Sigmoid colon (tissue), 7 donors: Measurements from ENCODE around the gene SFMBT2. TPM values are rescaled to one million over a fixed set of nuclear protein-coding genes. Genes with fewer than 3 reads are reported as not detected.

Experiments used
- DNase-seq: peaks from one replicate; pipeline ENCODE4 v3.0.0-alpha.2; 2019
- H3K27ac ChIP-seq, 4 donors: fragments of 200-600 bp; sonication (generic); one replicate each; pipeline ENCODE4 v1.5.1; 2016 to 2019; ENCODE audit warnings: mild to moderate bottlenecking in 1 of 4
- H3K27me3 ChIP-seq, 3 donors: fragments of 200-600 bp; sonication (generic); one replicate each; pipeline ENCODE4 v1.5.1; 2019; ENCODE audit warnings: mild to moderate bottlenecking in 1 of 3
- H3K36me3 ChIP-seq, 4 donors: fragments of 200-600 bp; sonication (generic); one replicate each; pipeline ENCODE4 v1.5.1; 2016 to 2019
- H3K4me1 ChIP-seq, 4 donors: fragments of 200-600 bp; sonication (generic); one replicate each; pipeline ENCODE4 v1.5.1; 2017 to 2019
- H3K4me3 ChIP-seq, 4 donors: fragments of 200-600 bp; sonication (generic); one replicate each; pipeline ENCODE4 v1.5.1; 2017 to 2019; ENCODE audit warnings: mild to moderate bottlenecking in 2 of 4, moderate library complexity in 1 of 4
- H3K9me3 ChIP-seq, 4 donors: fragments of 200-600 bp in 3 of 4; sonication (generic) in 3 of 4; one replicate each; pipeline versions ENCODE4 v1.5.1 to v1.6.1; 2013 to 2019
- EP300 ChIP-seq, 4 donors: sonication (generic); formaldehyde crosslinking; IDR thresholded peaks; one replicate each; pipeline ENCODE4 v1.6.1; 2017; ENCODE audit warnings: antibody characterized with exemption in 4 of 4
- POLR2A ChIP-seq, 2 donors: fragments of 450-650 bp; IDR thresholded peaks; one replicate each; pipeline ENCODE4 v1.6.1; 2016; ENCODE audit warnings: antibody characterized with exemption in 2 of 2, mild to moderate bottlenecking in 2 of 2, moderate library complexity in 2 of 2
- POLR2AphosphoS5 ChIP-seq, 4 donors: sonication (generic); formaldehyde crosslinking; IDR thresholded peaks; one replicate each; pipeline ENCODE4 v1.6.1; 2017; ENCODE audit warnings: antibody characterized with exemption in 4 of 4
- WGBS, 2 donors: extraction: QIAGEN DNeasy Blood & Tissue Kit; methylation state at CpG; one replicate each; pipeline ENCODE4 v1.1.7; 2013; 5-methylcytosine and 5-hydroxymethylcytosine counted together
- intact Hi-C: fragments of 100-400 bp; cut with DNase I; formaldehyde crosslinking; loops from one replicate; pipeline ENCODE4 v1.15.1; 2023
- polyA plus RNA-seq, 3 donors: library from polyadenylated mRNA; stranded (reverse); fragments of 200-250 nt; gene quantifications; one replicate each; pipeline ENCODE4 v1.2.3, GENCODE V29; 2013
- total RNA-seq, 4 donors: library from RNA; depleted of rRNA; stranded (reverse); fragments of >200 nt; gene quantifications; one replicate each; pipeline ENCODE4 v1.1.0, GENCODE V29; 2016
- TF ChIP-seq, protein P1 (sequence below), 4 experiments: fragments of 450-650 bp in 3 of 4; fragments of 200-600 bp in 1 of 4; IDR thresholded peaks; one replicate each; pipeline ENCODE4 v1.5.1; 2016 to 2019; ENCODE audit warnings: antibody characterized with exemption in 4 of 4, mild to moderate bottlenecking in 3 of 4, moderate library complexity in 2 of 4
- donor health status: healthy with polysubstance abuse.
- donor health status: Bipolar disorder and iron deficiency.
- donor health status: healthy.

Gene SFMBT2
- total and polyA plus RNA-seq, 7 donors, result 0.60 to 6.4 (median 4.2) TPM

DNA sequence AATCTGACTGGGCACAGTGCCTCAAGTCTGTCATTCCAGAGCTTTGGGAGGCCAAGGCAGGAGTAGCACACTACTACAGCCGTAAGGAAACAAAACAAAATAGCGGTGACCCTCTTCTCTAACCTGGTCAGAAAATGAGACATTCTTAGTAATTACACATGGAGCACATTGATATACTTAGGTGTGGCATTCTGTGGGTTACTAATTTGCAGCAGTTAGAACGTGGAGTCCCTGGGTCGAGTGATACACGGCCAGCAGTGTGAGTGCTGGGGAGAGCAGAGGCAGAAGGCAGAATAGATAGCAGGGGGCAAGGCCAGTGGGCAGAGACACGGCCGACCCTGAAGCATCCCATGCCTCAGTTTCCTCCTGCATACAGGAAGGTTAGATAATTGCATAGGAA, 28.9 kb upstream of the SFMBT2 start:
- TF ChIP-seq POLR2A (IDR thresholded peaks at IDR 0.05), result no peak
- H3K36me3 ChIP-seq, result no peaks in the 10 kb centered on the region
- peaks cover 0 to 59% (median 21%) of the 10 kb centered on the region in 3 donors for H3K27me3 ChIP-seq
- WGBS, 2 donors, result 74 to 82% methylated on average over 7 of the region's 7 CpGs
- no peak overlapping the region for H3K27ac ChIP-seq
- no peak for DNase-seq
- no peak overlapping the region for H3K4me3 ChIP-seq
- H3K9me3 ChIP-seq, result no peaks in the 10 kb centered on the region
- intact Hi-C loops, result no loop called here
- H3K4me1 ChIP-seq, result peaks cover 0 to 13% (median 9%) of the 10 kb centered on the region in 4 donors

DNA sequence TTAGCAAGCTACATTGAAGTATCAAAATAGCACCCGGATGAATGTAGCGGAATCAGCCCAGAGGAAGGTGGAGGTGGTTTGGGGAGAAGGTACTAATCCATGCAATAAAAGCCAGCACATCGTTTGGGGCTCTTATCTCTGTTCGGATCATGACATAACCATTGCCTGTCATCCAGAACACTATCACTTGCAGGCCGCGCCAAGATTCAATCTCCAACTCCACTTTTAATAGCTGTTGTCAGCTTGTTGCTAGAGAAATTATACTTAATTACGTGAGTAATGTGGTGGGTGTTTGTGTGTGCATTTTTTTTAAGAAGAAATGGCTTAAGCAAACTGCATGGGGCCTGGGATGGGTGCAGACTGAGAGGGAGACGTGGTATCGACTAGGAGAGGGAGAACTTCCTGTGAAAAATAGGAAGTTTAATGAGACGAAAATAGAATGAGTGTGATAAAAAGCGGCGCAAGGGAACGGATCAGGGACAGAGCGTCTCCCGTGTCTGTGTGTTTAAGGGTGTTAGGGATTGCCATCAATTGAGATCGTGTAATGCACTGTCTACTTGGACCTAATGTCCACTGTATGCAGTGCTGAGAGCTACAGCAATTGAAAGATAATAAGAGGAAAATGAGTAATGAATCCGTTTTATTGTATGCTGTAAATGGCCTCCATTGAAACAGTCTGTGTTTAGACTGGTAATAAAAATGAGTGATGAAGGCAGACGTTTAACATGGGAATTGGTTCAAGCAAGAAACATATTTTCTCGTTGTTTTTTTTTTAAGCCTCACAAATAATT, 27.6 kb upstream of the SFMBT2 start:
- intact Hi-C loops, result no loop called here
- Histone ChIP-seq H3K4me1 (peaks cover 0 to 16% (median 11%) of the 10 kb centered on the region in 4 donors), H3K27ac (no peak overlapping the region), H3K4me3 (no peak overlapping the region), H3K27me3 (peaks cover 0 to 65% (median 21%) of the 10 kb centered on the region in 3 donors), H3K9me3 (no peaks in the 10 kb centered on the region), H3K36me3 (no peaks in the 10 kb centered on the region)
- WGBS, 2 donors, result 26 to 42% methylated on average over 19 of the region's 19 CpGs
- no peak for TF ChIP-seq POLR2A (IDR thresholded peaks at IDR 0.05)
- no peak for TF ChIP-seq EP300 (IDR thresholded peaks at IDR 0.05)
- no peak for TF ChIP-seq POLR2AphosphoS5 (IDR thresholded peaks at IDR 0.05)
- TF ChIP-seq, protein P1, sequence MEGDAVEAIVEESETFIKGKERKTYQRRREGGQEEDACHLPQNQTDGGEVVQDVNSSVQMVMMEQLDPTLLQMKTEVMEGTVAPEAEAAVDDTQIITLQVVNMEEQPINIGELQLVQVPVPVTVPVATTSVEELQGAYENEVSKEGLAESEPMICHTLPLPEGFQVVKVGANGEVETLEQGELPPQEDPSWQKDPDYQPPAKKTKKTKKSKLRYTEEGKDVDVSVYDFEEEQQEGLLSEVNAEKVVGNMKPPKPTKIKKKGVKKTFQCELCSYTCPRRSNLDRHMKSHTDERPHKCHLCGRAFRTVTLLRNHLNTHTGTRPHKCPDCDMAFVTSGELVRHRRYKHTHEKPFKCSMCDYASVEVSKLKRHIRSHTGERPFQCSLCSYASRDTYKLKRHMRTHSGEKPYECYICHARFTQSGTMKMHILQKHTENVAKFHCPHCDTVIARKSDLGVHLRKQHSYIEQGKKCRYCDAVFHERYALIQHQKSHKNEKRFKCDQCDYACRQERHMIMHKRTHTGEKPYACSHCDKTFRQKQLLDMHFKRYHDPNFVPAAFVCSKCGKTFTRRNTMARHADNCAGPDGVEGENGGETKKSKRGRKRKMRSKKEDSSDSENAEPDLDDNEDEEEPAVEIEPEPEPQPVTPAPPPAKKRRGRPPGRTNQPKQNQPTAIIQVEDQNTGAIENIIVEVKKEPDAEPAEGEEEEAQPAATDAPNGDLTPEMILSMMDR (IDR thresholded peaks at IDR 0.05), result no peak
- no peak for DNase-seq

DNA sequence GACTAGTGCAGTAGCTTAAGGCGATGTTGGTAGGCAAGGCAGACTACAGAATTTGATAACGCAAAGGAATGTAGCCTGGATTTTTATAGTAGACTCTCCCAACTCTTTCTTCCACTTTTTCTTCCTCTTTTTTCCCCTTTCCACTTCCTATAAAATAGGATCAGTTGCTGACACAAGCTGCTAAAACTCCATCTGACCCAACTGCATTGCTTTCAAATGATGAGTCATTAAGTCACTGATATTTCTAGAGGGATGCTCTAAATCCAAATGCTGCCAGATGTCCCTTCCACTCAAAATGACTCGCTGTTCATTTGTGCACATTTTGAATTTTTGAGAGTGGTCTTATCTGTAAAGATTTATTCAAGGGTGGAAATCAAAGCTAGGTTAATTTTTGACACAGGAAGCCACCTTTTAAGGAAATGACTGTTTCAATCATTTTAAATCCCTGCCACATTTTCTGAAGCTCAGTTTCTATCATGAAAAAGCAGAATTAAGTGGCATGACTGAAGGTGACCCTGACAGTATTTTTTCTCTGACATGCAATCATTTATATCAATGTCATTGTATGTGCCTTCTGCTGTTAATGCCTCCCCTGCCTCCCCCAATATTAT, 25.8 kb upstream of the SFMBT2 start:
- 80 to 91% methylated on average over 3 of the region's 3 CpGs for WGBS, 2 donors
- Histone ChIP-seq H3K9me3 (no peaks in the 10 kb centered on the region), H3K4me3 (no peak overlapping the region), H3K4me1 (peaks cover 0 to 24% (median 13%) of the 10 kb centered on the region in 4 donors), H3K27me3 (peaks cover 0 to 63% (median 21%) of the 10 kb centered on the region in 3 donors), H3K27ac (no peak overlapping the region), H3K36me3 (no peaks in the 10 kb centered on the region)
- TF ChIP-seq EP300 (IDR thresholded peaks at IDR 0.05) (no peak), POLR2A (IDR thresholded peaks at IDR 0.05) (no peak), POLR2AphosphoS5 (IDR thresholded peaks at IDR 0.05) (no peak)
- TF ChIP-seq, protein P1 (IDR thresholded peaks at IDR 0.05), result no peak
- no peak for DNase-seq
- intact Hi-C loops, result no loop called here

DNA sequence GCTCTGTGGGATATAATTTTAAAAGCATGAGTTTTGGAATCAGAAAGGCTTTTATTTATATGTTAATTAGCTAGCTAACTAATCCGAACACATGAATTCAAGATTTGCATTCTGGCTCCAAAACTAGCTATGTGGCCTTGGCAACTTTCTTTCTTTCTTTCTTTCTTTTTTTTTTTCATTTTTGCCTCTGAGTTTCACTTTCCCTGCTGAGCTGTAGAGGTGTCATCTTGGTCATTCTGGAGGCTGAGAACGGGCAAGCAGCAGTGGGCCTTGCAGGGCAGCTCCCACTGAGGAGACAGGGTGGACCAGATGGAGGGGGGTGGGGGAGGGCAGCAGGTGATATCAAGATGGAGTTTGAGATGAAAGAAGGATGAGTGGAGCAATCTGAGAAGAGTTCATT, 24.8 kb upstream of the SFMBT2 start:
- DNase-seq, result no peak
- Histone ChIP-seq H3K9me3 (no peaks in the 10 kb centered on the region), H3K27me3 (peaks cover 0 to 62% (median 13%) of the 10 kb centered on the region in 3 donors), H3K4me1 (peaks cover 0 to 24% (median 13%) of the 10 kb centered on the region in 4 donors), H3K36me3 (no peaks in the 10 kb centered on the region), H3K27ac (no peak overlapping the region), H3K4me3 (no peak overlapping the region)
- intact Hi-C loops, result no loop called here
- TF ChIP-seq, protein P1 (IDR thresholded peaks at IDR 0.05), result no peak
- TF ChIP-seq POLR2A (IDR thresholded peaks at IDR 0.05), result no peak
- TF ChIP-seq POLR2AphosphoS5 (IDR thresholded peaks at IDR 0.05), result no peak
- 71 to 81% methylated on average over 2 of the region's 2 CpGs for WGBS, 2 donors

DNA sequence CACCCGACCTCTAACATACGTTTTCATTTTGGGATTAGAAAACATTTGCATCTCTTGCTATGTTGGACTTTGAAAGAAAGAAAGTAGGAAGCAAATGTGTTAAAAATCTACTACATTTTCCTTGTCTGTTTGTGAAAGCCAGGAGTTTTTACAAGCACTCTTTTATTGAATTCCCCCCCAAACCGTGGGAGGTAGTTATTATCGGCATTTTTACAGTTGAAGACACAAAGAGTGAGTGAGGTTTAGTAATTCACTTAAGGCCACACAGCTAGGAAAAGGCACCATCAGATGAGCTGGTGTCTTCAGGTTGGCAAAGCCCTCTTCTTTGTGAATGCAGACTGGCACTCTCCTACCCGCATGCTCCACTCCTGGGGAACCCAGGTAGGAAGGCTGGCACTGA, 23.5 kb upstream of the SFMBT2 start:
- TF ChIP-seq EP300 (IDR thresholded peaks at IDR 0.05) (no peak), POLR2A (IDR thresholded peaks at IDR 0.05) (no peak), POLR2AphosphoS5 (IDR thresholded peaks at IDR 0.05) (no peak)
- TF ChIP-seq, protein P1 (IDR thresholded peaks at IDR 0.05), result no peak
- Histone ChIP-seq H3K9me3 (no peaks in the 10 kb centered on the region), H3K27ac (no peak overlapping the region), H3K4me1 (peaks cover 0 to 22% (median 11%) of the 10 kb centered on the region in 4 donors), H3K36me3 (no peaks in the 10 kb centered on the region), H3K4me3 (no peak overlapping the region), H3K27me3 (peaks cover 0 to 52% (median 10%) of the 10 kb centered on the region in 3 donors)
- intact Hi-C loops, result no loop called here
- no peak for DNase-seq
- WGBS, 2 donors, result 50 to 76% methylated on average over 5 of the region's 5 CpGs
